Panc1 (cell line): ENCODE results near the gene GSG1L.

ENCODE experiments used
- POLR2AphosphoS5 ChIP-seq: IDR thresholded peaks from 2 replicates; pipeline ENCODE4 v1.6.1; 2012; ENCODE audit warnings: mild to moderate bottlenecking, low read depth, low read length, moderate library complexity
- SIN3A ChIP-seq: IDR thresholded peaks from 2 replicates; pipeline ENCODE4 v1.6.1; 2012; ENCODE audit warnings: low read depth, mild to moderate bottlenecking, low read length, moderate library complexity, borderline replicate concordance; ENCODE audit not compliant: insufficient read depth
- TF ChIP-seq, protein P1 (sequence below): fragments of 450-650 bp; IDR thresholded peaks from 2 replicates; pipeline ENCODE4 v1.5.1; 2017; ENCODE audit warnings: mild to moderate bottlenecking

GRCh38 chr16:28000314-28001169, 63.0 kb downstream of the GSG1L start:
- TF ChIP-seq, protein P1, sequence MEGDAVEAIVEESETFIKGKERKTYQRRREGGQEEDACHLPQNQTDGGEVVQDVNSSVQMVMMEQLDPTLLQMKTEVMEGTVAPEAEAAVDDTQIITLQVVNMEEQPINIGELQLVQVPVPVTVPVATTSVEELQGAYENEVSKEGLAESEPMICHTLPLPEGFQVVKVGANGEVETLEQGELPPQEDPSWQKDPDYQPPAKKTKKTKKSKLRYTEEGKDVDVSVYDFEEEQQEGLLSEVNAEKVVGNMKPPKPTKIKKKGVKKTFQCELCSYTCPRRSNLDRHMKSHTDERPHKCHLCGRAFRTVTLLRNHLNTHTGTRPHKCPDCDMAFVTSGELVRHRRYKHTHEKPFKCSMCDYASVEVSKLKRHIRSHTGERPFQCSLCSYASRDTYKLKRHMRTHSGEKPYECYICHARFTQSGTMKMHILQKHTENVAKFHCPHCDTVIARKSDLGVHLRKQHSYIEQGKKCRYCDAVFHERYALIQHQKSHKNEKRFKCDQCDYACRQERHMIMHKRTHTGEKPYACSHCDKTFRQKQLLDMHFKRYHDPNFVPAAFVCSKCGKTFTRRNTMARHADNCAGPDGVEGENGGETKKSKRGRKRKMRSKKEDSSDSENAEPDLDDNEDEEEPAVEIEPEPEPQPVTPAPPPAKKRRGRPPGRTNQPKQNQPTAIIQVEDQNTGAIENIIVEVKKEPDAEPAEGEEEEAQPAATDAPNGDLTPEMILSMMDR: no peak
- TF ChIP-seq POLR2AphosphoS5 (no peak), SIN3A (no peak)
